Activated B cell treated with CpG ODN at 0.5 μM for 24 hours (primary cell): ENCODE data around the gene AP2S1. TPM values are rescaled to one million over a fixed set of nuclear protein-coding genes. Genes with fewer than 3 reads are reported as not detected.

Experiments used
- ATAC-seq: fragments of 200-7000 bp; cut with Tn5 transposase; one replicate; pipeline ENCODE4 v1.10.0; 2021; ENCODE audit warnings: low read depth, mild to moderate bottlenecking, moderate library complexity
- CTCF ChIA-PET: fragments of 350-600 bp; sonication (Branson Sonifier 250); formaldehyde crosslinking; loops from one replicate; lab custom pipeline; 2021; ENCODE audit warnings: antibody characterized with exemption; lab: Charles Lee
- POLR2A ChIA-PET: fragments of 350-600 bp; sonication (Branson Sonifier 250); formaldehyde crosslinking; loops from one replicate; lab custom pipeline; 2021; ENCODE audit warnings: antibody characterized with exemption; lab: Charles Lee
- DNase-seq: peaks from one replicate; pipeline ENCODE4 v3.0.0; 2022
- H3K27ac Mint-ChIP-seq: one replicate; pipeline ENCODE4 v1.8.0; 2020; ENCODE audit warnings: mixed read lengths
- H3K27me3 Mint-ChIP-seq: one replicate; pipeline ENCODE4 v1.8.0; 2021; ENCODE audit warnings: mixed read lengths
- H3K36me3 Mint-ChIP-seq: one replicate; pipeline ENCODE4 v1.8.0; 2021; ENCODE audit warnings: low read depth, mixed read lengths
- H3K4me1 Mint-ChIP-seq: one replicate; pipeline ENCODE4 v1.8.0; 2021; ENCODE audit warnings: mixed read lengths
- H3K4me3 Mint-ChIP-seq: one replicate; pipeline ENCODE4 v1.8.0; 2020; ENCODE audit warnings: mild to moderate bottlenecking, mixed read lengths
- H3K9me3 Mint-ChIP-seq: one replicate; pipeline ENCODE4 v1.8.0; 2020; ENCODE audit warnings: mixed read lengths
- CTCF ChIP-seq: fragments of 200-600 bp; IDR thresholded peaks from one replicate; pipeline ENCODE4 v1.8.0; 2022; ENCODE audit warnings: antibody characterized with exemption, mild to moderate bottlenecking
- intact Hi-C: fragments of 100-400 bp; cut with micrococcal nuclease; formaldehyde crosslinking; loops from one replicate; pipeline ENCODE4 v1.15.1; 2024
- total RNA-seq: library from RNA; stranded (reverse); gene quantifications from 2 replicates; pipeline ENCODE4 v1.2.3, GENCODE V29; 2022

Gene AP2S1
- total RNA-seq: 74.7 and 81.3 TPM in 2 replicates

GRCh38 chr19:46850228-46851203 lies at the start of gene AP2S1:
TSS of gene AP2S1 (minus strand) at chr19:46850846. CDS start at chr19:46850766, 80 bp downstream.
- peaks cover 10% of the 10 kb centered on the region for H3K36me3 Mint-ChIP-seq
- intact Hi-C loops: loop anchor here (1.0 to 2.0 kb wide), 5 partner anchors 10 to 988 kb away; partner anchors contain the start of genes ARHGAP35, CALM3, SLC1A5 and SYMPK
- peaks cover 37% of the 10 kb centered on the region for H3K4me1 Mint-ChIP-seq
- no peaks in the 10 kb centered on the region for H3K27me3 Mint-ChIP-seq
- DNase-seq (peak; percentile 84), ATAC-seq (peak; percentile 91)
- H3K27ac Mint-ChIP-seq: peak within 1 kb of the TSS; percentile 82
- H3K4me3 Mint-ChIP-seq: peak within 1 kb of the TSS; percentile 96
- ChIA-PET POLR2A (interaction anchor here (0.6 to 1.8 kb wide), 11 partner anchors 10 to 1735 kb away, joined by 3 to 10 read pairs (median 3); partner anchors contain the start of genes ARHGAP35, PRKD2, SLC1A5 and ZC3H4), CTCF (interaction anchor here (0.6 to 2.2 kb wide), 4 partner anchors 9 to 142 kb away, joined by 3 to 6 read pairs (median 4); no protein-coding TSS in a partner anchor)
- no peak for TF ChIP-seq CTCF
- H3K9me3 Mint-ChIP-seq: no peaks in the 10 kb centered on the region

- H3K27me3 Mint-ChIP-seq: no peaks in the 10 kb centered on the region
- DNase-seq (no peak), ATAC-seq (no peak)
- H3K27ac Mint-ChIP-seq: no peak overlapping the region
- H3K4me3 Mint-ChIP-seq: no peak overlapping the region
- intact Hi-C loops: no loop called here
- POLR2A ChIA-PET: no interaction called here
- H3K36me3 Mint-ChIP-seq: peaks cover 6% of the 10 kb centered on the region
- no peaks in the 10 kb centered on the region for H3K9me3 Mint-ChIP-seq
- H3K4me1 Mint-ChIP-seq: peaks cover 45% of the 10 kb centered on the region
- CTCF ChIA-PET: no interaction called here
- no peak for TF ChIP-seq CTCF
Measured at GRCh38 chr19:46900341-46900740, 49.7 kb upstream of the AP2S1 start.

- no peaks in the 10 kb centered on the region for H3K27me3 Mint-ChIP-seq
- intact Hi-C loops: no loop called here
- ChIA-PET CTCF (no interaction called here), POLR2A (interaction anchor here (0.6 to 0.7 kb wide), 2 partner anchors 15 to 382 kb away, joined by 4 to 9 read pairs; no protein-coding TSS in a partner anchor)
- peaks cover 48% of the 10 kb centered on the region for H3K4me1 Mint-ChIP-seq
- no peak for DNase-seq
- peaks cover 6% of the 10 kb centered on the region for H3K36me3 Mint-ChIP-seq
- no peaks in the 10 kb centered on the region for H3K9me3 Mint-ChIP-seq
- no peak for ATAC-seq
- TF ChIP-seq CTCF: no peak
- no peak overlapping the region for H3K4me3 Mint-ChIP-seq
- H3K27ac Mint-ChIP-seq: no peak overlapping the region
Measured at GRCh38 chr19:46898731-46899130, 48.1 kb upstream of the AP2S1 start.

- POLR2A ChIA-PET: interaction anchor here (1.2 kb wide), 1 partner anchor 34 kb away, joined by 3 read pairs; no protein-coding TSS in a partner anchor
- CTCF ChIA-PET: no interaction called here
- no peak for ATAC-seq
- Mint-ChIP-seq H3K4me3 (no peak overlapping the region), H3K4me1 (peaks cover 55% of the 10 kb centered on the region), H3K27ac (no peak overlapping the region), H3K9me3 (no peaks in the 10 kb centered on the region), H3K36me3 (peaks cover 6% of the 10 kb centered on the region), H3K27me3 (no peaks in the 10 kb centered on the region)
- intact Hi-C loops: no loop called here
- TF ChIP-seq CTCF: no peak
- DNase-seq: no peak
Measured at GRCh38 chr19:46896076-46896794, 45.6 kb upstream of the AP2S1 start.
